Adrenal gland (tissue), 12 donors: ENCODE data around the gene CHST11. TPM values are rescaled to one million over a fixed set of nuclear protein-coding genes. Genes with fewer than 3 reads are reported as not detected.

Experiments
- DNase-seq, 7 donors: peaks; one replicate each; pipeline ENCODE4 v3.0.0-alpha.2; 2019 to 2020
- H3K27ac ChIP-seq, 5 donors: fragments of 200-600 bp; sonication (generic) in 4 of 5; 1 replicate in 3 of 5; 2 replicates in 2 of 5; pipeline versions ENCODE4 v1.5.1 to v1.8.0; 2016 to 2020; ENCODE audit warnings: mild to moderate bottlenecking in 1 of 5
- H3K27me3 ChIP-seq: fragments of 200-600 bp; 2 replicates; pipeline ENCODE4 v1.8.0; 2021
- H3K36me3 ChIP-seq, 2 donors: fragments of 200-600 bp; replicated peaks in 1 of 2; 1 replicate in 1 of 2; 2 replicates in 1 of 2; pipeline versions ENCODE4 v1.5.1 to v1.8.0; 2018 to 2022
- H3K4me1 ChIP-seq, 2 donors: fragments of 200-600 bp; replicated peaks in 1 of 2; 1 replicate in 1 of 2; 2 replicates in 1 of 2; pipeline versions ENCODE4 v1.5.1 to v1.8.0; 2018 to 2021
- H3K4me3 ChIP-seq, 4 donors: fragments of 200-600 bp; sonication (generic) in 3 of 4; one replicate each; pipeline ENCODE4 v1.5.1; 2016 to 2018
- H3K9me3 ChIP-seq, 3 donors: fragments of 200-600 bp; sonication (generic) in 1 of 3; replicated peaks in 1 of 3; 1 replicate in 2 of 3; 2 replicates in 1 of 3; pipeline versions ENCODE4 v1.5.1 to v1.8.0; 2016 to 2021
- CTCF ChIP-seq, 6 experiments: fragments of 450-650 bp in 4 of 6; fragments of 200-600 bp in 2 of 6; sonication (generic) in 1 of 6; IDR thresholded peaks; 1 replicate in 5 of 6; 2 replicates in 1 of 6; pipeline versions ENCODE4 v1.5.1 to v1.8.0; 2016 to 2021; ENCODE audit warnings: antibody characterized with exemption in 6 of 6, mild to moderate bottlenecking in 2 of 6, moderate library complexity in 1 of 6
- POLR2A ChIP-seq, 2 donors: fragments of 450-650 bp; IDR thresholded peaks; one replicate each; pipeline ENCODE4 v1.6.1; 2017; ENCODE audit warnings: antibody characterized with exemption in 2 of 2, mild to moderate bottlenecking in 2 of 2, moderate library complexity in 1 of 2
- WGBS, 4 donors: extraction: QIAGEN DNeasy Blood & Tissue Kit in 2 of 4; methylation state at CpG; one replicate each; pipeline versions ENCODE4 v1.1.5 to v1.1.7; 2013 to 2017; 5-methylcytosine and 5-hydroxymethylcytosine counted together
- intact Hi-C, 2 donors: fragments of 100-400 bp; cut with DNase I; formaldehyde crosslinking; loops; one replicate each; pipeline versions ENCODE4 v1.14.1 to v1.15.0; 2022 to 2023
- polyA plus RNA-seq, 3 donors: library from polyadenylated mRNA; stranded (reverse); fragments of 200-250 nt in 2 of 3; fragments of 350-450 nt in 1 of 3; fragmentation: Illumina TruSeq in 1 of 3; extraction: RNeasy Lipid Tissue Mini Kit (QIAGEN cat#74804) in 1 of 3; gene quantifications; one replicate each; pipeline ENCODE4 v1.2.3, GENCODE V29; 2013 to 2014
- total RNA-seq, 9 donors: library from RNA; depleted of rRNA in 4 of 9; stranded (reverse); fragments of >200 nt in 4 of 9; fragments of 120-200 nt in 1 of 9; fragmentation: NEBNext Ultra II Directional in 1 of 9; extraction: Animal tissue kit (Norgen Biotek cat#: 25700) in 1 of 9; gene quantifications; one replicate each; pipeline versions ENCODE4 v1.1.0 to v1.2.4, GENCODE V29; 2013 to 2023
- donor health status: healthy with polysubstance abuse.
- donor health status: Bipolar disorder and iron deficiency.
- donor health status: DM: yes; HTN: yes; CAD: no.
- donor health status: DM: no; HTN: no; CAD: no.
- donor health status: DM: no; HTN: no; CAD: no.
- donor health status: DM: yes; HTN: yes; CAD: no.

The CHST11 gene
- total and polyA plus RNA-seq, 12 donors = 6.2 to 95.1 (median 29.8) TPM

DNA sequence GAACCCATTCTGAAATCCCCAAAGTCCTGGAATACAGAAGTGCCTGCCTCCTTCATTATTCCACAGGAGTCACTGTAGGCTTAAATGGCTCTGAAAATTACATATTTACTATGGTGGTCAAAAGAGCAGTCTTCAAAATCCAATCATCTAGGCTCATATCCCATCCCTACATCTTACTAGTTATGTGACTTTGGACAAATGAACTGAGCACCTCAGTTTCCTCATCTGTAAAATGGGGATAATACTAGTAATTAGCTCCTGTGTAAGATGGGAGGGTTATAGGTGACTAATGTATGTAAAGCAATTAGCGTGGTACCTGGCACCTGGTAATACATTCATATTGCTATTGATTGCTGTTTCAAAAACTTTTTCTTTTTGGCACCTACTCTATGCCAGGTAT, 243.6 kb downstream of the CHST11 start:
- no peaks in the 10 kb centered on the region for H3K27me3 ChIP-seq
- no peaks in the 10 kb centered on the region for H3K9me3 ChIP-seq
- H3K27ac ChIP-seq = no peak overlapping the region
- WGBS, 4 donors = 95 to 97% (median 96%) methylated on average over 1 of the region's 1 CpG
- no peak for DNase-seq
- H3K36me3 ChIP-seq = no peaks in the 10 kb centered on the region
- intact Hi-C loops = no loop called here
- no peak for TF ChIP-seq CTCF (IDR thresholded peaks at IDR 0.05)
- no peak for TF ChIP-seq POLR2A (IDR thresholded peaks at IDR 0.05)
- H3K4me3 ChIP-seq = no peak overlapping the region
- H3K4me1 ChIP-seq = no peaks in the 10 kb centered on the region

- no peak for DNase-seq
- intact Hi-C loops = no loop called here
- Histone ChIP-seq H3K36me3 (no peaks in the 10 kb centered on the region), H3K4me1 (no peaks in the 10 kb centered on the region), H3K9me3 (no peaks in the 10 kb centered on the region), H3K27ac (no peak overlapping the region), H3K4me3 (no peak overlapping the region), H3K27me3 (no peaks in the 10 kb centered on the region)
- TF ChIP-seq CTCF (IDR thresholded peaks at IDR 0.05) (no peak), POLR2A (IDR thresholded peaks at IDR 0.05) (no peak)
- WGBS, 4 donors = 88 to 99% (median 90%) methylated on average over 7 of the region's 7 CpGs
These were observed 244.6 kb downstream of the CHST11 start for GRCh38 chr12:104701301-104701700.

GRCh38 chr12:104701756-104702155, 245.0 kb downstream of the CHST11 start:
- Histone ChIP-seq H3K9me3 (no peaks in the 10 kb centered on the region), H3K27ac (no peak overlapping the region), H3K36me3 (no peaks in the 10 kb centered on the region), H3K4me1 (no peaks in the 10 kb centered on the region), H3K4me3 (no peak overlapping the region), H3K27me3 (no peaks in the 10 kb centered on the region)
- intact Hi-C loops = no loop called here
- no peak for TF ChIP-seq POLR2A (IDR thresholded peaks at IDR 0.05)
- TF ChIP-seq CTCF (IDR thresholded peaks at IDR 0.05) = no peak
- 95 to 100% (median 99%) methylated on average over 2 to 3 of the region's 3 CpGs for WGBS, 4 donors
- DNase-seq = no peak

DNA sequence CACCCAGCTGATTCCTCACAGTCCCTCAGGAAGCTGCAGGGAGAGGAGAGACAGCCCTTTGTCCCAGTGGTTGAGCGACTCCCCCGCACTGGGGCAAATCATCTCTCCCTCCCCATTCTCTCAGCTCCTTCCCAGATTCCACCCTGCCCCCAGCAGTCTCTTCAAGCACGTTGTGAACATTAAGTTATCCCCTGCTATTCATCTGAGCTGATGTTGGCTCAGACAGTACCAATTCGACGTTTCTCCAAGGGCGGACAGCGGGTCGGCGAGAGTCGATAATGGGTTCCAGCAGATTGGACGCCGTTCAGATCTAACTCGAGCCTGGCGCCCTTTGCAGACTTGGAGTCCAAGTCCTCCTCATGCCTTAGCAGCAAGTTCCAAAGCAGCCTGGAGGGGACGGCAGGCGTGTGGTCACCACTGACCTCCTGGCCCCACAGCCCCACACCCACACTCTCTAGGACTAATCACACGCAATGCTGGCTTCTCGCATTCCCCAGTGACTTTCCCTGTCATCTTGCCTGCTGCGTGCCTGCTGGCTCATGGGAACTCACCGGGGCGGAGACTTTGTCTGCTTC, 245.9 kb downstream of the CHST11 start:
- no peaks in the 10 kb centered on the region for H3K9me3 ChIP-seq
- H3K36me3 ChIP-seq = no peaks in the 10 kb centered on the region
- intact Hi-C loops = no loop called here
- WGBS, 4 donors = 70 to 85% (median 78%) methylated on average over 13 to 21 of the region's 21 CpGs
- no peaks in the 10 kb centered on the region for H3K27me3 ChIP-seq
- no peaks in the 10 kb centered on the region for H3K4me1 ChIP-seq
- no peak overlapping the region for H3K27ac ChIP-seq
- no peak overlapping the region for H3K4me3 ChIP-seq
- peak in 5 of 7 donors; percentile 28 to 72 (median 39) for DNase-seq
- TF ChIP-seq POLR2A (IDR thresholded peaks at IDR 0.05) (no peak), CTCF (IDR thresholded peaks at IDR 0.05) (no peak)
